ENCODE data around the gene ZNF175. TPM values are rescaled to one million over a fixed set of nuclear protein-coding genes. Genes with fewer than 3 reads are reported as not detected.

Gene ZNF175
- total and polyA plus RNA-seq, 9 of the 15 experiments (the other 6 are each of a cell fraction or from before 2014, with no cell fraction given): 3.7 to 37.9 (median 14.0) TPM

- no peak for TF ChIP-seq PBX2 (CRISPR knock-in tag; IDR thresholded peaks at IDR 0.05; ENCODE audit: low read depth)
- TF ChIP-seq PBX2 (tag; conservative IDR thresholded peaks at IDR 0.05; ENCODE audit: low read depth): peak; percentile 29; the same call in 1 of the 2 replicates
- TF ChIP-seq E2F1 (CRISPR knock-in tag; IDR thresholded peaks at IDR 0.05): peak; percentile 79
- no peak for TF ChIP-seq ELF4 (CRISPR knock-in tag; IDR thresholded peaks at IDR 0.05)
- no peak for TF ChIP-seq FOS (IDR thresholded peaks at IDR 0.05; ENCODE audit: extremely low read depth, insufficient read length)
- TF ChIP-seq TRIM24 (IDR thresholded peaks at IDR 0.05): peak in 1 of 2 experiments; percentile 17; a peak in 2 of 4 replicates
- no peak for TF ChIP-seq FUS (optimal IDR thresholded peaks at IDR 0.05; ENCODE audit: low read depth, low read length)
- peak; percentile 75; the same call in 1 of the 2 replicates for TF ChIP-seq E2F5 (CRISPR knock-in tag; IDR thresholded peaks at IDR 0.05)
- no peak for TF ChIP-seq ZNF165 (CRISPR knock-in tag; IDR thresholded peaks at IDR 0.05; ENCODE audit: borderline replicate concordance)
- TF ChIP-seq SIN3B (IDR thresholded peaks at IDR 0.05; ENCODE audit: low read depth): no peak
- TF ChIP-seq ZNF778 (CRISPR knock-in tag; IDR thresholded peaks at IDR 0.05): no peak
- peak; percentile 62; the same call in 1 of the 2 replicates for TF ChIP-seq ARID3A (IDR thresholded peaks at IDR 0.05; ENCODE audit: borderline replicate concordance, low read depth, low read length)
- TF ChIP-seq RBM39 (optimal IDR thresholded peaks at IDR 0.05; ENCODE audit: low read depth, low read length): no peak
- TF ChIP-seq KLF1 (tag; IDR thresholded peaks at IDR 0.05): no peak
- TF ChIP-seq CBFA2T3 (IDR thresholded peaks at IDR 0.05): peak; percentile 43; the same call in 1 of the 2 replicates
- TF ChIP-seq NEUROD1 (IDR thresholded peaks at IDR 0.05; ENCODE audit: borderline replicate concordance, low read depth, low read length, partially characterized antibody): peak; percentile 58
- no peak for TF ChIP-seq ZNF212 (CRISPR knock-in tag; IDR thresholded peaks at IDR 0.05)
- peak; percentile 58 for TF ChIP-seq MEIS2 (IDR thresholded peaks at IDR 0.05; ENCODE audit: partially characterized antibody)
- no peak for TF ChIP-seq ZNF764 (CRISPR knock-in tag; IDR thresholded peaks at IDR 0.05; ENCODE audit: low read depth)
- no peak for TF ChIP-seq HMG20B (CRISPR knock-in tag; IDR thresholded peaks at IDR 0.05)
- peak; percentile 48; the same call in 1 of the 2 replicates for TF ChIP-seq RB1 (IDR thresholded peaks at IDR 0.05; ENCODE audit: low read depth)
Observed at GRCh38 chr19:51552996-51553725, 17.9 kb upstream of the ZNF175 start (continued).

Data from K562 (cell line).